Measurements from ENCODE around the gene MGLL.

The MGLL gene

DNA sequence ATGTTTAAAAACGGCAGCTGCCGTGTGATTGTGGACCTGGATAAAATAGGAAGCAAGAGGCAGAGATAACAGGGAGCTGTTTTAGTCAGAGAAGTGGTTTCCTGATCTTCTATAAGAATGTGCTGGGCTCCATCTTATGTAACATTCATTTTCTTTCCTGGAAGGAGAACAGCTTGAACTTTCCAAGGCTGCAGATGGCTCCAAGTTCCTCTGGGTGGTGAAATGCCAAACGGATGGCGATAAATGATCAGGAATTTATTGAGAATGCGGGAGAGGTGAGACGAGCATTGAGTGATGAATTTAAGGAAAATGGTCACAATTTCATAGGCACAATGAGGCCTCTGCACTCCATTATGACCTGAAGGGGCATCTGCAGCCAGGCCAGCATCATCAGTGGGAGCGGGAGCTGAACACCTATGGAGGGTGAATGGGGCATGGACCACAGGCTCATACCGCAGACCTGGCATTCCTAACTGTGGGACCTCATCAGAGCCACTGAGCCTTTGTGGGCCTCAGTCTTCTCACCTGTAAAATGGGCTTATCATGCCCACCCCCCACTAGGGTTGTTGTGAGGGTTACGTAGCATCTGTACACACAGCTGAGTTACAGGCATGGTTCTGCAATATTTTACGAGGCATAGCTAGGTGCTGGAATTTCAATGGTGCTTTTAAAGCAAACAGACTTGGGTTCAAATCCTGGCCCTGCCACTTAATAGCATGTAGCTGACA, 17.1 kb downstream of the MGLL start:
- H3K4me3 ChIP-seq (ENCODE audit: low read length) = no peak overlapping the region
- no peaks in the 10 kb centered on the region for H3K36me3 ChIP-seq (replicated peaks; ENCODE audit: insufficient read depth, low read length)
- no peak for DNase-seq
- H3K4me1 ChIP-seq (ENCODE audit: low read length) = 0 out of 2 replicates have a peak, but pooled peaks cover 3% of the 10 kb centered on the region
- TF ChIP-seq, protein P1, sequence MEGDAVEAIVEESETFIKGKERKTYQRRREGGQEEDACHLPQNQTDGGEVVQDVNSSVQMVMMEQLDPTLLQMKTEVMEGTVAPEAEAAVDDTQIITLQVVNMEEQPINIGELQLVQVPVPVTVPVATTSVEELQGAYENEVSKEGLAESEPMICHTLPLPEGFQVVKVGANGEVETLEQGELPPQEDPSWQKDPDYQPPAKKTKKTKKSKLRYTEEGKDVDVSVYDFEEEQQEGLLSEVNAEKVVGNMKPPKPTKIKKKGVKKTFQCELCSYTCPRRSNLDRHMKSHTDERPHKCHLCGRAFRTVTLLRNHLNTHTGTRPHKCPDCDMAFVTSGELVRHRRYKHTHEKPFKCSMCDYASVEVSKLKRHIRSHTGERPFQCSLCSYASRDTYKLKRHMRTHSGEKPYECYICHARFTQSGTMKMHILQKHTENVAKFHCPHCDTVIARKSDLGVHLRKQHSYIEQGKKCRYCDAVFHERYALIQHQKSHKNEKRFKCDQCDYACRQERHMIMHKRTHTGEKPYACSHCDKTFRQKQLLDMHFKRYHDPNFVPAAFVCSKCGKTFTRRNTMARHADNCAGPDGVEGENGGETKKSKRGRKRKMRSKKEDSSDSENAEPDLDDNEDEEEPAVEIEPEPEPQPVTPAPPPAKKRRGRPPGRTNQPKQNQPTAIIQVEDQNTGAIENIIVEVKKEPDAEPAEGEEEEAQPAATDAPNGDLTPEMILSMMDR (IDR thresholded peaks at IDR 0.05; ENCODE audit: low read length) = no peak
- TF ChIP-seq EZH2phosphoT487 (IDR thresholded peaks at IDR 0.05; ENCODE audit: low read length) (no peak), EZH2 (optimal IDR thresholded peaks at IDR 0.05; ENCODE audit: low read depth, low read length) (no peak)
- no peak overlapping the region for H3K9ac ChIP-seq (ENCODE audit: low read length)
- H3K27ac ChIP-seq (ENCODE audit: low read length) = no peak overlapping the region
- H3K9me2 ChIP-seq (replicated peaks; ENCODE audit: insufficient read depth, low read length) = no peaks in the 10 kb centered on the region
- H4K20me1 ChIP-seq (ENCODE audit: insufficient read depth, low read length) = no peaks in the 10 kb centered on the region
- no peak overlapping the region for H2AFZ ChIP-seq (ENCODE audit: low read length)
- no peaks in the 10 kb centered on the region for H3K27me3 ChIP-seq (replicated peaks; ENCODE audit: insufficient read depth, low read length)
- no peaks in the 10 kb centered on the region for H3K9me3 ChIP-seq (replicated peaks; ENCODE audit: insufficient read depth, low read length)
- no peaks in the 10 kb centered on the region for H3K79me2 ChIP-seq (ENCODE audit: low read length)
- H3K4me2 ChIP-seq (ENCODE audit: low read depth, low read length) = no peak overlapping the region
- H3F3A ChIP-seq (ENCODE audit: insufficient read depth, low read length) = no peaks in the 10 kb centered on the region

DNA sequence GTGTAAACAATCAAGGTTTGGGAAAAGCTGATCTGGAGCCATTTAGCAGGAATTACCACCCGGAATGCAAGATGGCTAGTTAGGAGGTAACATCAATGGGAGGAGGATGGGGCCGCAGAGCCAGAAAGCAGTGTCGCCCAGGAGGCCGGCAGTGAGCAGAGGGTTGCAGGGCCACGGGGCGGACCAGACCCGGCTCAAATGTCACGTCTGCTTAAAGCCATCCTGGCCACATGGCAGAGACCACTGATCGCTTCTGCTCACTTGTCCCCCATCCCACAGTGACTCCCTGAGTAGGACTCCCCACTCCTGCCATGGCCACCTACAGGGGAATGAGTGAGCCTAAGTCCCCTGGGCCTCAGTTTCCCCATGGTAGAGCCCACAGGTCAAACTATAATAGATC, 18.2 kb downstream of the MGLL start:
- Histone ChIP-seq H3K27ac (ENCODE audit: low read length) (no peak overlapping the region), H3K4me2 (ENCODE audit: low read depth, low read length) (no peak overlapping the region), H3K9me2 (replicated peaks; ENCODE audit: insufficient read depth, low read length) (no peaks in the 10 kb centered on the region), H3K4me3 (ENCODE audit: low read length) (no peak overlapping the region), H3F3A (ENCODE audit: insufficient read depth, low read length) (no peaks in the 10 kb centered on the region), H3K27me3 (replicated peaks; ENCODE audit: insufficient read depth, low read length) (no peaks in the 10 kb centered on the region), H4K20me1 (ENCODE audit: insufficient read depth, low read length) (no peaks in the 10 kb centered on the region), H3K36me3 (replicated peaks; ENCODE audit: insufficient read depth, low read length) (no peaks in the 10 kb centered on the region), H3K9ac (ENCODE audit: low read length) (no peak overlapping the region), H3K9me3 (replicated peaks; ENCODE audit: insufficient read depth, low read length) (no peaks in the 10 kb centered on the region), H3K4me1 (ENCODE audit: low read length) (0 out of 2 replicates have a peak, but pooled peaks cover 3% of the 10 kb centered on the region), H3K79me2 (ENCODE audit: low read length) (no peaks in the 10 kb centered on the region), H2AFZ (ENCODE audit: low read length) (no peak overlapping the region)
- TF ChIP-seq, protein P1 (IDR thresholded peaks at IDR 0.05; ENCODE audit: low read length) = no peak
- TF ChIP-seq EZH2 (optimal IDR thresholded peaks at IDR 0.05; ENCODE audit: low read depth, low read length) (no peak), EZH2phosphoT487 (IDR thresholded peaks at IDR 0.05; ENCODE audit: low read length) (no peak)
- no peak for DNase-seq

DNA sequence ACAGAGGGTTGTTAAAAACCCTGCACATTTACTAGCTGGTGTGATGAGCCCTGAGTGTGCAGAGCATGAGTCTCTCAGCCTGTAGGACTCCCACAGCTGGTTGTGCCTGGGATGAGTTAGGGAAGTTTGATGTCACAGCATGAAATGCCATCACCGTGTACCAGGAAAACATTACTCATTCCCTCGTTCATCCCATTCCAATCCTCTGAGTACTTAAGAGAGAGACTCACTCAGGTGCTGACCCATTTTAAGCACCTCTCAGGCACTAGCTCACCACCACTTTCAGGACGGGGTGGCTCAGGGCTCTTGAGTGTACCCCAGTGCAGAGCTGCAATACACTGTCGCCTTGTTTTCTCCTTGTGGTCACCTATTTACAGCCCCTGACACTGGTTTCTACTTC, 18.7 kb downstream of the MGLL start:
- Histone ChIP-seq H3F3A (ENCODE audit: insufficient read depth, low read length) (no peaks in the 10 kb centered on the region), H3K4me1 (ENCODE audit: low read length) (0 out of 2 replicates have a peak, but pooled peaks cover 3% of the 10 kb centered on the region), H4K20me1 (ENCODE audit: insufficient read depth, low read length) (no peaks in the 10 kb centered on the region), H3K27me3 (replicated peaks; ENCODE audit: insufficient read depth, low read length) (no peaks in the 10 kb centered on the region), H3K4me2 (ENCODE audit: low read depth, low read length) (no peak overlapping the region), H2AFZ (ENCODE audit: low read length) (no peak overlapping the region), H3K9ac (ENCODE audit: low read length) (no peak overlapping the region), H3K9me2 (replicated peaks; ENCODE audit: insufficient read depth, low read length) (no peaks in the 10 kb centered on the region), H3K79me2 (ENCODE audit: low read length) (no peaks in the 10 kb centered on the region), H3K4me3 (ENCODE audit: low read length) (no peak overlapping the region), H3K27ac (ENCODE audit: low read length) (no peak overlapping the region), H3K36me3 (replicated peaks; ENCODE audit: insufficient read depth, low read length) (no peaks in the 10 kb centered on the region), H3K9me3 (replicated peaks; ENCODE audit: insufficient read depth, low read length) (no peaks in the 10 kb centered on the region)
- no peak for DNase-seq
- TF ChIP-seq EZH2 (optimal IDR thresholded peaks at IDR 0.05; ENCODE audit: low read depth, low read length) = no peak
- TF ChIP-seq, protein P1 (IDR thresholded peaks at IDR 0.05; ENCODE audit: low read length) = no peak
- TF ChIP-seq EZH2phosphoT487 (IDR thresholded peaks at IDR 0.05; ENCODE audit: low read length) = no peak

Data from MM.1S (cell line).